ENCODE results near the gene CBX1. TPM values are rescaled to one million over a fixed set of nuclear protein-coding genes. Genes with fewer than 3 reads are reported as not detected.

Gene CBX1
- polyA plus RNA-seq, 1 donor from 2014 or later, result 363 TPM

- H2AFZ ChIP-seq (ENCODE audit: low read depth, low read length), result no peak overlapping the region
- no peaks in the 10 kb centered on the region for H4K20me1 ChIP-seq (ENCODE audit: insufficient read depth)
- no peaks in the 10 kb centered on the region for H3K79me2 ChIP-seq (replicated peaks; ENCODE audit: insufficient read depth, low read length)
- H3K4me3 ChIP-seq (ENCODE audit: low read length), result no peak overlapping the region
- H3K36me3 ChIP-seq (ENCODE audit: insufficient read depth, low read length), result no peaks in the 10 kb centered on the region
- H3K9me3 ChIP-seq (ENCODE audit: low read length), result no peaks in the 10 kb centered on the region
- no peak overlapping the region for H3K27ac ChIP-seq (ENCODE audit: low read length)
- TF ChIP-seq TAF1 (IDR thresholded peaks at IDR 0.05; ENCODE audit: low read depth) (no peak), REST (IDR thresholded peaks at IDR 0.05; ENCODE audit: borderline replicate concordance) (no peak), SMC3 (conservative IDR thresholded peaks at IDR 0.05; ENCODE audit: poor library complexity) (no peak), RAD21 (conservative IDR thresholded peaks at IDR 0.05) (no peak), POLR2AphosphoS5 (IDR thresholded peaks at IDR 0.05) (no peak)
- H3F3A ChIP-seq (ENCODE audit: insufficient read depth, low read length, poor library complexity, severe bottlenecking), result no peaks in the 10 kb centered on the region
- peaks cover 18% of the 10 kb centered on the region for H3K27me3 ChIP-seq (ENCODE audit: insufficient read depth, low read depth, low read length)
- no peaks in the 10 kb centered on the region for H3K9me2 ChIP-seq (ENCODE audit: insufficient read depth, low read length)
- H3K4me2 ChIP-seq (ENCODE audit: low read length), result no peak overlapping the region
- H3K9ac ChIP-seq (ENCODE audit: low read length), result no peak overlapping the region
These were observed 78.4 kb downstream of the CBX1 start for GRCh38 chr17:48022901-48023300.

GRCh38 chr17:48021934-48022333 is 79.3 kb downstream of the CBX1 start:
- Histone ChIP-seq H3K27me3 (ENCODE audit: insufficient read depth, low read depth, low read length) (peaks cover 18% of the 10 kb centered on the region), H3K79me2 (replicated peaks; ENCODE audit: insufficient read depth, low read length) (no peaks in the 10 kb centered on the region), H3K9me3 (ENCODE audit: low read length) (no peaks in the 10 kb centered on the region), H3K4me3 (ENCODE audit: low read length) (no peak overlapping the region), H3K27ac (ENCODE audit: low read length) (no peak overlapping the region), H3K9me2 (ENCODE audit: insufficient read depth, low read length) (no peaks in the 10 kb centered on the region), H3F3A (ENCODE audit: insufficient read depth, low read length, poor library complexity, severe bottlenecking) (no peaks in the 10 kb centered on the region), H2AFZ (ENCODE audit: low read depth, low read length) (no peak overlapping the region), H4K20me1 (ENCODE audit: insufficient read depth) (no peaks in the 10 kb centered on the region), H3K4me2 (ENCODE audit: low read length) (no peak overlapping the region), H3K36me3 (ENCODE audit: insufficient read depth, low read length) (no peaks in the 10 kb centered on the region), H3K9ac (ENCODE audit: low read length) (no peak overlapping the region)
- TF ChIP-seq REST (IDR thresholded peaks at IDR 0.05; ENCODE audit: borderline replicate concordance), result no peak
- no peak for TF ChIP-seq EZH2 (IDR thresholded peaks at IDR 0.05; ENCODE audit: borderline replicate concordance, insufficient read depth, low read length, poor library complexity, severe bottlenecking)
- TF ChIP-seq POLR2AphosphoS5 (IDR thresholded peaks at IDR 0.05), result no peak
- no peak for TF ChIP-seq TAF1 (IDR thresholded peaks at IDR 0.05; ENCODE audit: low read depth)
- no peak for TF ChIP-seq CTCF (IDR thresholded peaks at IDR 0.05; ENCODE audit: poor library complexity, severe bottlenecking)
- TF ChIP-seq SMC3 (conservative IDR thresholded peaks at IDR 0.05; ENCODE audit: poor library complexity), result no peak
- TF ChIP-seq MXI1 (conservative IDR thresholded peaks at IDR 0.05; ENCODE audit: poor library complexity, severe bottlenecking), result no peak
- no peak for TF ChIP-seq EP300 (conservative IDR thresholded peaks at IDR 0.05; ENCODE audit: poor library complexity, severe bottlenecking)
- no peak for TF ChIP-seq RAD21 (conservative IDR thresholded peaks at IDR 0.05)

Small RNA genes within 50 kb of the gene (small RNA-seq; reads per million reads assigned to genes)
- gene AC004477.2 (0 reads per million in 3 experiments), gene MIR152 (441 to 1,225 (median 1,217) reads per million in 3 experiments), gene RNU6-1201P (0.26 to 1.7 (median 0.41) reads per million in 3 experiments)

Other genes with a start within 250 kb of the CBX1 start
- 0.25 and 0.48 TPM in 2 replicates for gene SP2, start 205.2 kb downstream of the CBX1 start, polyA plus RNA-seq
- 1.7 and 2.0 TPM in 2 replicates for gene PNPO, start 159.9 kb downstream of the CBX1 start, polyA plus RNA-seq
- not detected in 2 replicates for gene PRR15L, start 143.6 kb downstream of the CBX1 start, polyA plus RNA-seq
- 343 and 358 TPM in 2 replicates for gene CDK5RAP3, start 130.4 kb downstream of the CBX1 start, polyA plus RNA-seq
- gene COPZ2, start 63.7 kb downstream of the CBX1 start, polyA plus RNA-seq, result not detected in 2 replicates
- gene NFE2L1, start 53.1 kb downstream of the CBX1 start, polyA plus RNA-seq, result 48.4 and 67.1 TPM in 2 replicates
- gene SNX11, start 6.3 kb upstream of the CBX1 start, polyA plus RNA-seq, result 29.0 and 34.7 TPM in 2 replicates

All from neural cell (in vitro differentiated cells).